ENCODE results near the gene RERE.

RERE gene

DNA sequence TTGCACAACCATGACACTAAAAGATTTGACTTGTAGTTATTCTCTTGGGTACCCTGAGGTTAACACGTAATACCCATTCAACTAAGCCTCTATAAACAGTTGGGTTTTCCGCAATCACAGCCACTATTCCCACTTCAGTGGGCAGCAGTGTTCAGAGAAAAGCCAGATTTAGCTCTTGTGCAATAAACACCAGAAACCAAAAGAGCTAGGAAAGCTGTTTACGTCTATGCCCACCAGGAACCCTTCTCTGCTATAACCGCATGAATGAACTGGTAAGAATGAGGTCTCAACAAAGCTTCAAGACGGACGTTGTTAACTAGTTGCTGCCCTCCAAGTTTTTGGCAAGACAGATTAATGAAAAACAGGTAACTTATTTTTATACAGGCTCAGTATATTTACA, 398.3 kb downstream of the RERE start:
- DNase-seq (ENCODE audit: low read depth): peak; percentile 79
- H3K4me3 ChIP-seq (ENCODE audit: control insufficient read depth, low read depth, low read length): no peak overlapping the region
- no peak for TF ChIP-seq CTCF (conservative IDR thresholded peaks at IDR 0.05; ENCODE audit: control insufficient read depth, insufficient read depth, low read depth, low read length)

DNA sequence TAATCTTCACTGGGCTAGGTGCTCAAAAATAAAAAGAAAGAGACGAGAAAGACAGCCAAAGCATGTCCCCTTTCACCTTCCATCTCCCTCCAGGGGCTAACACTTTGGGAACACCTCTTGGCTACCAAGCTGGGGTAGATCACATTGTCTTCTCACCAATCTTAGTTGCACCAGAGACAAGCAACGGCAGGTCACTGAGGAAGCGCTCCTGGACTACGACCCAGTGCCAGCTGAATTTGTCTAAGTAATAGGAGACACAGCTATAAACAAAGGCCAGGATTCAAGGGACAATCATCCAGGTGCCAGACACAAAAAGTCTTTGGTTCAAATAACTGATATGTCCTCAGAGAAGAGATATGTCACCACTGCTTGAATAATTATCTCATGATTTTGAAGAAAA, 399.1 kb downstream of the RERE start:
- TF ChIP-seq CTCF (conservative IDR thresholded peaks at IDR 0.05; ENCODE audit: control insufficient read depth, insufficient read depth, low read depth, low read length): no peak
- no peak overlapping the region for H3K4me3 ChIP-seq (ENCODE audit: control insufficient read depth, low read depth, low read length)
- DNase-seq (ENCODE audit: low read depth): no peak

DNA sequence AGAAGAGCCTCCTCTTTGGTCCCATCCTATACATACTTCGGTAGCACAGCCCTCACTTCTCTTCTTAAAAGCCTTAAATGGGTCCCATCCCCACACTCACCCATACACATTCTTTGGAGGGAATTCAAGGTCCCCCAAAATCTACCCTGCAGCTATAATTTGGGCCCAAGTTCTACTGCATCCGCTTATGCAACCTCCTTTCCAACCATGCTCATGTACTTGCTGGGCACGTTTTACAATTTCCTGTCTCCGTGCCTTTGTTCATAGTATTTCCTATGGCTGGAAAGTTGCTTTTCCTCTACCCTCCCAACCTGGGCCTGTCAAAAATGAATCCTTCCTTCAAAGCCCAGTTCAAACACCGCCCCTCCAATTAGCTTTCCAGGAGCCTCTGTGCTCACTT, 399.8 kb downstream of the RERE start:
- TF ChIP-seq CTCF (conservative IDR thresholded peaks at IDR 0.05; ENCODE audit: control insufficient read depth, insufficient read depth, low read depth, low read length): no peak
- no peak overlapping the region for H3K4me3 ChIP-seq (ENCODE audit: control insufficient read depth, low read depth, low read length)
- DNase-seq (ENCODE audit: low read depth): no peak

- no peak for DNase-seq (ENCODE audit: low read depth)
- no peak for TF ChIP-seq CTCF (conservative IDR thresholded peaks at IDR 0.05; ENCODE audit: control insufficient read depth, insufficient read depth, low read depth, low read length)
- H3K4me3 ChIP-seq (ENCODE audit: control insufficient read depth, low read depth, low read length): no peak overlapping the region
These were observed 400.6 kb downstream of the RERE start for GRCh38 chr1:8416881-8417280.

- no peak for TF ChIP-seq CTCF (conservative IDR thresholded peaks at IDR 0.05; ENCODE audit: control insufficient read depth, insufficient read depth, low read depth, low read length)
- H3K4me3 ChIP-seq (ENCODE audit: control insufficient read depth, low read depth, low read length): no peak overlapping the region
- DNase-seq (ENCODE audit: low read depth): no peak
These were observed 401.7 kb downstream of the RERE start for GRCh38 chr1:8415526-8416278.

DNA sequence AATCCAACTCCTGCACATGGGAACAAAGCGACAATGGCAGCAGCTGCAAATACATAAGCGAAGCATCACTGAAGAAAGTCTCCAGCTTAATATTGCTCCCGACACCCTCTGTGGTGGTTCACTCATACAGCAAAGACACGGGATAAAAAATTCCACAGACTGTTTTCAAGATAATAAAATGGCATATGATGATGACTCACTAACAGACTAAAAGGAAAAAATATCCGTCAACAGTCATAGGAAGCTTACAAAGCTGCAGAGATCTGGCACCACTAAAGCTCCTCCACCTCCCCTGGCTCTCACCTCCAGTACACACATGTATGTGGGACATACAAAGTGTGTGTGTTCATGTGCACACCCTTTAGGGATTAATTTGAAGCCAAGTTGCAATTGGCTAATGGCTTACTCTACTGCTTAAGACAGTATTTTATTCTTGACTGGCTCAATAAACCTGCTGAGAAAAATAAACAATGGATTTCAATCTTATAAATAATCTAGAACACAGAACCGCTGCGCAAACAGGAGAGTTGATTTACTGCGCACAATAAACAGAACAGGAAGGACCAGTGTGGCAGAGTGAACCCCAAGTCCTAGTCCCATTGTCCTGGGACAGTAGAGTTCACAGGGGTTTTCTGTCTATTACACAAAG, 405.1 kb downstream of the RERE start:
- TF ChIP-seq CTCF (conservative IDR thresholded peaks at IDR 0.05; ENCODE audit: control insufficient read depth, insufficient read depth, low read depth, low read length): no peak
- peak; percentile 94 for DNase-seq (ENCODE audit: low read depth)
- no peak overlapping the region for H3K4me3 ChIP-seq (ENCODE audit: control insufficient read depth, low read depth, low read length)
